ENCODE data around the gene FAM234A. TPM values are rescaled to one million over a fixed set of nuclear protein-coding genes. Genes with fewer than 3 reads are reported as not detected.

FAM234A gene
- polyA plus RNA-seq, 2 donors = 35.9 to 39.6 TPM

DNA sequence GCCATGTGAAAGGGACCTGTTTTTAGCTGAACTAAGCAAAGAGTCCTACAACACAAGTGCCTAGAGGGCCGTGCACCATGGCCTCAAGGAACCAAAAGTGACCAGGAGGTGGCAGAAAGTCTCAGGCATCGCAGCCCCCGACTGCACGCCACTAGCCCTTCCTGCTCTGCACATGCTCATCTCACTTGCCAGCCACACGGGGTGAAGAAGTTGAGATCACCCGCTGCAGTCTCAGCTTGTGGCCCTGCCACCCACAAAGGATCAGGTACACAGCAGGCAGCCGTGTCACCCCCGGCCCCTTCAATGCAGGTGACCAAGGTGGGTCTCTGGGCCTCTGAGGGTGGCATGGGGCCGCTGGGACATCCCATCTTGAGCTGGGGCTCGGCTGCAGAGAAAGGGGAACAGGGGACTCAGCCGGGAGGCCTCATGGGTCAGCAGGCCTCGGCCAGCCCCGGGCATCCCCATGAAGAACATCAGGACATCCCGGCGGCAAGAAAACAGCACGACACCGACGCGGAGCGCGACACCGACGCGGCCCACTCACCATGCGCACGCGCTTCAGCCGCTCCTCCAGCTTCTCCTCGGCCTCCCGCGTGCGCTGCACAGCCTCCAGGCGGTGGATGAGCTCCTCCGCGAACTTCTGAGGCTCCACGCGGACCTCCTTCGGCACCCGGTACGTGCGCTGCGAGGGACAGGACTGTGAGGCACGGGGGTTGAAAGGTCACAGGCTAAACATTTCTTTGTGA lies 69.3 kb downstream of the FAM234A start:
- Histone ChIP-seq H3K27me3 (ENCODE audit: control insufficient read depth in 1 of 2, insufficient read depth in 2 of 2, low read length in 2 of 2) (no peaks in the 10 kb centered on the region), H3K4me1 (ENCODE audit: control insufficient read depth in 2 of 2, insufficient read depth in 2 of 2, low read length in 1 of 2) (peaks cover 0 to 3% of the 10 kb centered on the region in 2 donors), H3K9me3 (ENCODE audit: control insufficient read depth in 2 of 2, insufficient read depth in 1 of 2, low read depth in 1 of 2, low read length in 1 of 2) (no peaks in the 10 kb centered on the region), H3K27ac (ENCODE audit: low read depth in 2 of 2, low read length in 1 of 2) (no peak overlapping the region), H3K4me3 (ENCODE audit: low read depth in 1 of 2, low read length in 2 of 2) (no peak overlapping the region), H3K36me3 (ENCODE audit: control insufficient read depth in 2 of 2, insufficient read depth in 2 of 2, low read length in 1 of 2) (peaks cover 4 to 42% of the 10 kb centered on the region in 2 donors)
- WGBS, 2 donors = 90 to 93% methylated on average over 42 to 43 of the region's 43 CpGs

DNA sequence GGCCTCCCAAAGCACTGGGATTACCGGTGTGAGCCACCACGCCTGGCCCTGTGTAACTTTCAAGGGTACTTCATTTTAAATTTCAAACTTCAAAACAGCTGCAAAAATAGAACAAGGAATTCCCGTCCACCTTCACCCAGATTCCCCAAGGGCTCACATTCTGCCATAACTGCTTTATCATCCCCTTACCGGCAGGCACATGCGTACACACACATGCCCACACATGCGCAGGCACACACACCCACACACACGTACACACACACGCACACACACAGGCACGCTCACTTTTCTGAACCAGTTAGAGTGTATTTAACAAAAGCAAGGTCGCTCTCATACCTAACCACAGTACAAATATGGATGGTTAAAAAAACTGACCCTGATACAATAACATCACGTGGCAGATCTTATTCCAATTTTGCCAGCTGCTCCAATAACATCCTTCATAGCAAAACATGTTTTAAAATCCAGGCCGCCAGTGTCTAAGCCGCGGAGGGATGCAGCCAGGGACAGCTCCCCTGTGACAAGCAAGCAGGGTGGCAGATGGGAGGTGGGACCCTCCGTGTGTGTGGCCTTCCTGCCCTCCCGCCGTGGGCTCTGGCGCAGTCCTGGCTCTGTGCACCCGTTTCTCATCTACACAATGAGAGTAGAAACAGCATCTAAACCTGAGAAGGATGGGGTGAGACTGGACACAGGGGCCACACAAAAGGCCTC lies 71.5 kb downstream of the FAM234A start:
- Histone ChIP-seq H3K27me3 (ENCODE audit: control insufficient read depth in 1 of 2, insufficient read depth in 2 of 2, low read length in 2 of 2) (no peaks in the 10 kb centered on the region), H3K9me3 (ENCODE audit: control insufficient read depth in 2 of 2, insufficient read depth in 1 of 2, low read depth in 1 of 2, low read length in 1 of 2) (no peaks in the 10 kb centered on the region), H3K4me1 (ENCODE audit: control insufficient read depth in 2 of 2, insufficient read depth in 2 of 2, low read length in 1 of 2) (peaks cover 0 to 3% of the 10 kb centered on the region in 2 donors), H3K27ac (ENCODE audit: low read depth in 2 of 2, low read length in 1 of 2) (no peak overlapping the region), H3K36me3 (ENCODE audit: control insufficient read depth in 2 of 2, insufficient read depth in 2 of 2, low read length in 1 of 2) (peaks cover 4 to 51% of the 10 kb centered on the region in 2 donors), H3K4me3 (ENCODE audit: low read depth in 1 of 2, low read length in 2 of 2) (no peak overlapping the region)
- WGBS, 2 donors = 62 to 75% methylated on average over 19 of the region's 19 CpGs

DNA sequence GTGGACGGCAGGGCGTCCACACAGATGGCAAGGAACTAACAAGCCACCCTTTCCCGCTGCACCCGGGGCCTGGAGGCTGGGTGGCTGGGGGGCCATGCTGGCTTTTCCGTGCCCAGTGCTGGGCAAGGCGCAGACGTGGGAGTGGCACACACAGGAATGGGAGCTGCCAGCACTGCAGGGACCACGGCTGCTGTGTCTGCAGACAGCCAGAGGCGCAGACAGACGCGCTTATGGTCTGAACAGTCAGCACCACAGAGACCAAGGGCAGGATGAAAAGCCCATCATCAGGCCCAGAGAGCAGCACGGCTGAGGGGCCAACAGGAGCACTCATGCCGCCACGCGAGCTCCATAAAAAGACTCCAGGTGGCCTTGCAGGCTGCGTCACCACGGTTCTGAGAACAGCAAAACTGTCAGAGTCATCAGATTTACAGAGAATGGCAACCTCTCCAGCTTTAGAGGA lies 72.3 kb downstream of the FAM234A start:
- 87 to 88% methylated on average over 17 of the region's 17 CpGs for WGBS, 2 donors
- peaks cover 4 to 51% of the 10 kb centered on the region in 2 donors for H3K36me3 ChIP-seq (ENCODE audit: control insufficient read depth in 2 of 2, insufficient read depth in 2 of 2, low read length in 1 of 2)

DNA sequence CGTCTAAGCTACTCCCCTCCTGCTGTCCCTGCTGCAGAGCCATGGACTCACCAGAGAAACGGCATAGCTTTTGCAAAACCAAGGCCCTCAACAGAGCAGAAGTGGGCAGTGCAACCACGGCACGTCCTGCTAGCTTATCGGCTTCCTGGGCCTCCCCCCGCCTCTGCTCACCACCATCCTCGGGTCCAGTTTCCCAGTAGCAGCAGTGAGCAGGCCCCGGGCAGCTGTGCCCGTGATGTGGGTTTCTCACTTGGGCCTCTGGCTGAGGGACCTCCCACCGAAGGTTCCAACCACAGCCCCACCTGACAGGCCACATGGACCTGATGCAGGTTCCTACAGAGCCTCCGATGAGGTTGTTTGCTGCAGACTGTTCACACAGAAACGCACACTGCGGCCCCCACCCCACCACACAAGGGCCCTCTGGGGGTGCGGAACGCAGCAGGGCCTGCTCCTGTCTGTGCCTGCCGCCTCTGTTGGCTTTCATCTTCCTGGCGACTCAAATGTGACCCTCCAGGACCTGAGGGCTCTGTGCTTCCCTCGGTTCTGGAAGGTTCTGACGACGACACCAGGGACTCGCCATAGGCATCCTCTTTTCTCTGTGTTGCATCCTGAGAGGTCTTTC lies 73.2 kb downstream of the FAM234A start:
- Histone ChIP-seq H3K9me3 (ENCODE audit: control insufficient read depth in 2 of 2, insufficient read depth in 1 of 2, low read depth in 1 of 2, low read length in 1 of 2) (no peaks in the 10 kb centered on the region), H3K4me3 (ENCODE audit: low read depth in 1 of 2, low read length in 2 of 2) (no peak overlapping the region), H3K27me3 (ENCODE audit: control insufficient read depth in 1 of 2, insufficient read depth in 2 of 2, low read length in 2 of 2) (no peaks in the 10 kb centered on the region), H3K4me1 (ENCODE audit: control insufficient read depth in 2 of 2, insufficient read depth in 2 of 2, low read length in 1 of 2) (peaks cover 0 to 3% of the 10 kb centered on the region in 2 donors), H3K27ac (ENCODE audit: low read depth in 2 of 2, low read length in 1 of 2) (no peak overlapping the region), H3K36me3 (ENCODE audit: control insufficient read depth in 2 of 2, insufficient read depth in 2 of 2, low read length in 1 of 2) (peaks cover 4 to 51% of the 10 kb centered on the region in 2 donors)
- 85 to 91% methylated on average over 21 of the region's 21 CpGs for WGBS, 2 donors

More for the DNA sequence above, 72.3 kb downstream of the FAM234A start:
- no peaks in the 10 kb centered on the region for H3K9me3 ChIP-seq (ENCODE audit: control insufficient read depth in 2 of 2, insufficient read depth in 1 of 2, low read depth in 1 of 2, low read length in 1 of 2)
- no peak overlapping the region for H3K27ac ChIP-seq (ENCODE audit: low read depth in 2 of 2, low read length in 1 of 2)
- H3K4me1 ChIP-seq (ENCODE audit: control insufficient read depth in 2 of 2, insufficient read depth in 2 of 2, low read length in 1 of 2) = peaks cover 0 to 3% of the 10 kb centered on the region in 2 donors
- no peak overlapping the region for H3K4me3 ChIP-seq (ENCODE audit: low read depth in 1 of 2, low read length in 2 of 2)
- no peaks in the 10 kb centered on the region for H3K27me3 ChIP-seq (ENCODE audit: control insufficient read depth in 1 of 2, insufficient read depth in 2 of 2, low read length in 2 of 2)

DNA sequence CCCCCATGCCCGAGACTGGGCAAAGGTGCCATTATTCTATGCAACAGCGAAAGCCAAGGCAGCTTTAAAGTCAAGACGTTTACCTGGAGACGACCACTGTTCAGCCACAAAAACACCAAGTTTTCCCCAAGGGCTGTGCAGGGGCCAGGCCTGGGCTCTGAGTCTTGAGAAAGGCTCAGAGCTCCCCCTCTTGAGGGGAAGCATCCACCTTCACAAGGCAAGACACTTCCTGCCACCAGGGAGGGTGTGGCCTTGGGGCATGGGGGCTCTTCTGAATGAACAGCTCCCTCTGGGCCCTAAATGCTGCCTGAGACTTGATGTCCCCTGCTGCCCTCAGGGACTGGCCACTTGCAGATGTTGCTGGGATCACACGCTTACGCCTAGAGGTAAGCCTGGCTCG lies 74.9 kb downstream of the FAM234A start:
- no peak overlapping the region for H3K4me3 ChIP-seq (ENCODE audit: low read depth in 1 of 2, low read length in 2 of 2)
- H3K27ac ChIP-seq (ENCODE audit: low read depth in 2 of 2, low read length in 1 of 2) = no peak overlapping the region
- peaks cover 0 to 3% of the 10 kb centered on the region in 2 donors for H3K4me1 ChIP-seq (ENCODE audit: control insufficient read depth in 2 of 2, insufficient read depth in 2 of 2, low read length in 1 of 2)
- 77 to 87% methylated on average over 7 of the region's 7 CpGs for WGBS, 2 donors
- peaks cover 13 to 57% of the 10 kb centered on the region in 2 donors for H3K36me3 ChIP-seq (ENCODE audit: control insufficient read depth in 2 of 2, insufficient read depth in 2 of 2, low read length in 1 of 2)
- H3K9me3 ChIP-seq (ENCODE audit: control insufficient read depth in 2 of 2, insufficient read depth in 1 of 2, low read depth in 1 of 2, low read length in 1 of 2) = no peaks in the 10 kb centered on the region
- H3K27me3 ChIP-seq (ENCODE audit: control insufficient read depth in 1 of 2, insufficient read depth in 2 of 2, low read length in 2 of 2) = no peaks in the 10 kb centered on the region

DNA sequence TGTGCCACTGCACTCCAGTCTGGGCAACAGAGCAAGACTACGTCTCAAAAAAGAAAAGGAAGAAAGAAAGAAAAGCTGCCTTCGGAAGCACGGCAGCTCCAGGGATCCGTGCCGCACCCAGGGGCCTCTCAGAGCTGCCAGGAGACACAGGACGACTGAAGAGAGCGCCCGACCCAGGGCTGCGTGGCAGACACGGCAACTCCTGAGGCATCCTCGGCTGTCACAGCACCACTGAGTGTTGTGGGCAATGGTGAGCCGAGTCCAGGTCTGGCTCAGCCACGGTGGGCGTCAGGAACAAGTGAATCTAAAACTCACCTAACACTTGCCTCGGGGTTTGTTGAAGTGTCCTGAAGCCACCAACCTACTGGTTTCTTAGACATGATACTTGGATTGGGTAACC lies 77.1 kb downstream of the FAM234A start:
- H3K27me3 ChIP-seq (ENCODE audit: control insufficient read depth in 1 of 2, insufficient read depth in 2 of 2, low read length in 2 of 2) = no peaks in the 10 kb centered on the region
- no peak overlapping the region for H3K4me3 ChIP-seq (ENCODE audit: low read depth in 1 of 2, low read length in 2 of 2)
- WGBS, 2 donors = 95 to 97% methylated on average over 15 of the region's 15 CpGs
- no peaks in the 10 kb centered on the region for H3K4me1 ChIP-seq (ENCODE audit: control insufficient read depth in 2 of 2, insufficient read depth in 2 of 2, low read length in 1 of 2)
- no peak overlapping the region for H3K27ac ChIP-seq (ENCODE audit: low read depth in 2 of 2, low read length in 1 of 2)
- peaks cover 13 to 52% of the 10 kb centered on the region in 2 donors for H3K36me3 ChIP-seq (ENCODE audit: control insufficient read depth in 2 of 2, insufficient read depth in 2 of 2, low read length in 1 of 2)
- no peaks in the 10 kb centered on the region for H3K9me3 ChIP-seq (ENCODE audit: control insufficient read depth in 2 of 2, insufficient read depth in 1 of 2, low read depth in 1 of 2, low read length in 1 of 2)

DNA sequence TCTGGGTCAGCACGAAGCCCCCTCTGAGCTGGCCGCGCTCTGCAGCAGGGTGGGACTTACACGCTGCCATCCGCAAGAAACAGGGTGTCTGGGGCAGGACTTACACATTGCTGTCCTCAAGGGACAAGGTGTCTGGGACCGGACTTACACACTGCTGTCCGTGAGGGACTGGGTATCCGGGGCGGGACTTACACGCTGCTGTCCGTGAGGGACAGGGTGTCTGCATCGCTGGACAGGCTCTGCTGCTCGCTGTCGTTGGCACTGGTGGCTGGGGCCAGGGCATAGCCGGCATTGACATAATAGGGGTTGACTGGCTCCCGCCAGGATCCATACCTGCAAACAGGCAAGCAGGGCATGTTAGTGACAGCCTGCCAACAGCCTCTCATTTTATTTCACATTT lies 79.7 kb downstream of the FAM234A start:
- no peak overlapping the region for H3K4me3 ChIP-seq (ENCODE audit: low read depth in 1 of 2, low read length in 2 of 2)
- no peaks in the 10 kb centered on the region for H3K9me3 ChIP-seq (ENCODE audit: control insufficient read depth in 2 of 2, insufficient read depth in 1 of 2, low read depth in 1 of 2, low read length in 1 of 2)
- H3K4me1 ChIP-seq (ENCODE audit: control insufficient read depth in 2 of 2, insufficient read depth in 2 of 2, low read length in 1 of 2) = no peaks in the 10 kb centered on the region
- peaks cover 12 to 46% of the 10 kb centered on the region in 2 donors for H3K36me3 ChIP-seq (ENCODE audit: control insufficient read depth in 2 of 2, insufficient read depth in 2 of 2, low read length in 1 of 2)
- 92 to 94% methylated on average over 16 of the region's 16 CpGs for WGBS, 2 donors
- H3K27ac ChIP-seq (ENCODE audit: low read depth in 2 of 2, low read length in 1 of 2) = no peak overlapping the region
- no peaks in the 10 kb centered on the region for H3K27me3 ChIP-seq (ENCODE audit: control insufficient read depth in 1 of 2, insufficient read depth in 2 of 2, low read length in 2 of 2)

DNA sequence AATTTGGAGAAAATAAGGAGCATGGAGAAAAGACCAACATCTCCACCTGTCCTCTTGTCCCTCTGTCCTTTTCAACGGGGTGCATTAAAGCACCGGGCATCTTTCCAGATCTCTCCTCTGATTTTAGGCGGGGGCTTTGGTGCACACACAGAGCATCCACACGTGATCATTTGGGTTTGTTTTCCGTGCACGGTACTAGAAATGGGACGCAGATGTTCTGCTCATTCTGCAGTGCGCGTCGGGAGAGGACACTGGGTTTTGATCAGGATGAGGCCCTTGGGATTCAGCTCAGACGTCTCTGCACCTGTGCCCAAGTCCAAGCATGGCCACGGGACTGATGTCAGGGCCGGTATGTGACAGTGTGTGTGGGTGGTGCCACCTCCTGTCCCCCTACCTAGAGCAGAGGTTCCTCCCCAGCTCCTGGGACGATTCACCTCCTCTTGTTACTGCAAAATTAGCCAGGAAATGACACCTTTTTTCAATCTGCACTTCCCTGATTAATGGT lies 80.2 kb downstream of the FAM234A start:
- H3K36me3 ChIP-seq (ENCODE audit: control insufficient read depth in 2 of 2, insufficient read depth in 2 of 2, low read length in 1 of 2) = peaks cover 12 to 43% of the 10 kb centered on the region in 2 donors
- whole genome bisulfite sequencing, 2 donors = 77 to 81% methylated on average over 14 of the region's 14 CpGs

More for the DNA sequence above, 80.2 kb downstream of the FAM234A start:
- Histone ChIP-seq H3K4me3 (ENCODE audit: low read depth in 1 of 2, low read length in 2 of 2) (no peak overlapping the region), H3K27me3 (ENCODE audit: control insufficient read depth in 1 of 2, insufficient read depth in 2 of 2, low read length in 2 of 2) (no peaks in the 10 kb centered on the region), H3K9me3 (ENCODE audit: control insufficient read depth in 2 of 2, insufficient read depth in 1 of 2, low read depth in 1 of 2, low read length in 1 of 2) (no peaks in the 10 kb centered on the region), H3K27ac (ENCODE audit: low read depth in 2 of 2, low read length in 1 of 2) (no peak overlapping the region), H3K4me1 (ENCODE audit: control insufficient read depth in 2 of 2, insufficient read depth in 2 of 2, low read length in 1 of 2) (no peaks in the 10 kb centered on the region)

Measured in esophagus (tissue), 2 donors.